ENCODE measurements around the gene DLGAP1.

DNA sequence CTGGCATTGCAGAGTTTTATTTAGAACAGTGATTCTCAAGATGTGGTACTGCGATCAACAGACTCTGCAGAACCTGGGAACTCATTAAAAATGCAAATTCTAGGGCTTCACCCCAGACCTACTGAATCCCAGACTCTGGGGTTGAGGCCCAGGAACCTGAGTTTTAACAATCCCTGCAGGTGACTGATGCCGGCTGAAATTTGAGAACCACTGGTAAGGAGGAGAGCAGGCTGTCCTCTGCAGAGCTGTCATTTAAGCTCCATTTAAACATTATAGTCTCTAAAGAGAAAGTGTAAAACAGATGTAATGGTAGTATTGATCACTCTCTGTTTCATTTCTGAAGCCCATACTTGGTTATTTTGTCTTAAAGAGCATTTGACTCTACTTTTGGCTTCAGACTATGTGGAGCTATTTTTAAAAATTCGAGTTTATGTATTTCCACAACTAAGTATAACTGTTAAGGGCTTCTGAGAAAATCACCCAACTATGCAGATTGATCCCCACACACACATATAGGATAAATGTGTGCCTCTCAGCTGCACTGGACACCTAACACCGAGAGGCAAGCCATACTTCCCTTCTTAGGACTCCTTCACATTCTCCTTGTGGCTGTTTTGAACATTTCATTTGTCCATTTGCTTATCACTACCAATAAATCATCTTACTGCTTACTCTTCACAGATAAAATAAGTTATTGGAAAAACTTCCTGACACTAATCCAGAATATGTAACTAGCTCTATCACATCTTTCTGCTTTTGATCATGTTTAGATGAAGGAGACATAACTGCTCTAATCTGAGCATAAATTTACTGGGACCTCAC lies 487.5 kb downstream of the DLGAP1 start:
- TF ChIP-seq EZH2phosphoT487 (IDR thresholded peaks at IDR 0.05; ENCODE audit: insufficient read depth, low read depth): no peak
- TF ChIP-seq EZH2 (IDR thresholded peaks at IDR 0.05; ENCODE audit: insufficient read depth, poor library complexity, severe bottlenecking): no peak
